Stimulated activated memory B cell treated with anti-CD40 and anti-IgM and Interleukin-4, amounts not matched to agents 10 μg/mL and 1 μg/mL and 100 μg/mL, for 72 hours (primary cell): ENCODE results near the gene BTG4.

Experiments
- ATAC-seq: fragments of 150-1000 bp; cut with Tn5 transposase; 2 replicates; pipeline ENCODE4 v1.10.0; 2021
- H3K27ac Mint-ChIP-seq: one replicate; pipeline ENCODE4 v1.8.0; 2022; ENCODE audit warnings: mild to moderate bottlenecking, mixed read lengths
- H3K27me3 Mint-ChIP-seq: one replicate; pipeline ENCODE4 v1.8.0; 2022; ENCODE audit warnings: mixed read lengths
- H3K36me3 Mint-ChIP-seq: one replicate; pipeline ENCODE4 v1.8.0; 2022; ENCODE audit warnings: mixed read lengths
- H3K4me1 Mint-ChIP-seq: one replicate; pipeline ENCODE4 v1.8.0; 2022; ENCODE audit warnings: mixed read lengths
- H3K4me3 Mint-ChIP-seq: one replicate; pipeline ENCODE4 v1.8.0; 2022; ENCODE audit warnings: mild to moderate bottlenecking, moderate library complexity, mixed read lengths
- H3K9me3 Mint-ChIP-seq: one replicate; pipeline ENCODE4 v1.8.0; 2022; ENCODE audit warnings: mixed read lengths

The BTG4 gene

GRCh38 chr11:111457731-111458368 lies 54.3 kb downstream of the BTG4 start:
- Mint-ChIP-seq H3K36me3 (no peaks in the 10 kb centered on the region), H3K27me3 (peaks cover 92% of the 10 kb centered on the region), H3K4me1 (no peaks in the 10 kb centered on the region), H3K9me3 (no peaks in the 10 kb centered on the region), H3K27ac (no peak overlapping the region), H3K4me3 (no peak overlapping the region)
- no peak for ATAC-seq

DNA sequence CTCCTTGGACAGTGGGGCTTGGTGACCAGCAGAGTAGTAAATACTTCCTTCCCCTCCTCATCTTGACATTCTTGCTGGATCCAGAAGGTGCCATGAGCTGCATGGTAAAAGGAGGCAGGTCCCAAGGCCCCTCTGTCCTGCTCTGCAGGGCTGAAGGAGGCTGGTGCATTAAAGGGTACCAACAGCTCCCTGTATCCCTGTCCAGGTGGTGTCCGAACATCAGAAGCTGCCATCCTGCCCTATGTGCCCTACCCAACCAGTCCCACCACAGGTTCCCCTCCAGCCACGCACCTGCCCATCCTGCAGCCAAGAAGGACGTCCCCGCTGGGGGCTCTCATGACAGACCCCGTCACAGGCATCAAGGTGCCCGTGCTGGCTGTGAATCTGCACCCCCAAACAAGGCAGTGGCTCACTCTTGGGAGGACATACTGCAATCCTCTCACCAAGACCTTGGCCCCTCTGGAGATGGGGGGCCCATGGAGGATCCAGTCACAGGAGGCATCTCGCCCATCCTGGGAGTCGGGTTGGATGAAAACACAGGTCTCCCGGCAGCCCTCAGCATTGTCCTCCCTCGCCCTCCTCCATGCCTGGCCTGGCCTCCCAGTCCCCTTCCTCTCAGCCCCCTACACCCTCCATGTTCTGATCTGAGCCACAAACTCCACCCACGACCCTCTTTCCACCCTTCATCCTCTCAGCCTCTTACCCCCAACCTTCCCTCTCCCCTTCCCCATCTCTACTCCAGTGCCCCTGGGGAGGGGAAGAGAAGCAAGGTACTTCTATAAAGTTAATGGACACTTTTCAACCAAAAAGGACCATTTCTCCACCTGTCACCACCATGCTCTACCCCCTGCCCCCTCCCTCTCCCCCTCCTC lies 55.1 kb downstream of the BTG4 start:
- Mint-ChIP-seq H3K4me3 (no peak overlapping the region), H3K4me1 (no peaks in the 10 kb centered on the region), H3K27ac (no peak overlapping the region), H3K9me3 (no peaks in the 10 kb centered on the region), H3K27me3 (peaks cover 91% of the 10 kb centered on the region), H3K36me3 (no peaks in the 10 kb centered on the region)
- ATAC-seq: no peak

DNA sequence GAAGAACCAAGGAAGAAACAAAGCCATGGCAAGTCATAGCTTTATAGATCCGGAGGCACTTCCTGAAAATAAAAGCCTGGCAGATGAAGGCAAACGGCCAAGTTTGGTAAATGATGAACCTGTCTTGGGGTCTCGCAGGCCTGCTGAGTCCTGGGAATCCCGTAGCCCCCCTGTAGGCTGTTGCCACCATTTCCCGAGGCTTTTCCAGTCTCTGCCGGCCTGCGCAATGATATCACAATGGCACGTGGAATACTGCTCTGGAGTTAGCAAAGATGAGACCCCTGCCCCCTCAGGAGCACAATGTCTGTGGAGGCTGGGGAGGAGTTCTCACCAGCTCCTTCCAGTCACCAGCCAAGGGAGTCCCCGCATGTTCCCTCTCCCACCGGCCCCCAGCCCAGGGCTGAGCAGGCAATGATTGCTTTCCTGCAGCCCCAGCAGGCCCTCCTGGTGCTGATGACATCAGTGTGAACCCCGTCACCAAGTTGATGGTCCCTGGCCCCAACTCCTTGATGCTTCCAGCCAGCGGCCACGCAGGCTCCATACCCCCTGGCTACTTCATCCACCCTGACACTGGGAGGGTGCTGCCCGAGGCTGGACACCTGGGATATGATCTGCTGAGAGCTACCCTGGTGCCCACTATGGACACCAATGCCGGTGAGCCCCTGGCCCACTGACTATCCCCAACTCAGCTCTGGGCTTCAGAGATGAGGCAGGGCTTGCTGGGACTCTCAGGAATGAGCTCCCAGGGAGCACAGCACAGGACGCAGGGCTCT lies 55.9 kb downstream of the BTG4 start:
- no peak for ATAC-seq
- H3K4me1 Mint-ChIP-seq: peaks cover 1% of the 10 kb centered on the region
- H3K27me3 Mint-ChIP-seq: peaks cover 88% of the 10 kb centered on the region
- H3K9me3 Mint-ChIP-seq: no peaks in the 10 kb centered on the region
- H3K4me3 Mint-ChIP-seq: no peak overlapping the region
- H3K27ac Mint-ChIP-seq: no peak overlapping the region
- H3K36me3 Mint-ChIP-seq: no peaks in the 10 kb centered on the region

DNA sequence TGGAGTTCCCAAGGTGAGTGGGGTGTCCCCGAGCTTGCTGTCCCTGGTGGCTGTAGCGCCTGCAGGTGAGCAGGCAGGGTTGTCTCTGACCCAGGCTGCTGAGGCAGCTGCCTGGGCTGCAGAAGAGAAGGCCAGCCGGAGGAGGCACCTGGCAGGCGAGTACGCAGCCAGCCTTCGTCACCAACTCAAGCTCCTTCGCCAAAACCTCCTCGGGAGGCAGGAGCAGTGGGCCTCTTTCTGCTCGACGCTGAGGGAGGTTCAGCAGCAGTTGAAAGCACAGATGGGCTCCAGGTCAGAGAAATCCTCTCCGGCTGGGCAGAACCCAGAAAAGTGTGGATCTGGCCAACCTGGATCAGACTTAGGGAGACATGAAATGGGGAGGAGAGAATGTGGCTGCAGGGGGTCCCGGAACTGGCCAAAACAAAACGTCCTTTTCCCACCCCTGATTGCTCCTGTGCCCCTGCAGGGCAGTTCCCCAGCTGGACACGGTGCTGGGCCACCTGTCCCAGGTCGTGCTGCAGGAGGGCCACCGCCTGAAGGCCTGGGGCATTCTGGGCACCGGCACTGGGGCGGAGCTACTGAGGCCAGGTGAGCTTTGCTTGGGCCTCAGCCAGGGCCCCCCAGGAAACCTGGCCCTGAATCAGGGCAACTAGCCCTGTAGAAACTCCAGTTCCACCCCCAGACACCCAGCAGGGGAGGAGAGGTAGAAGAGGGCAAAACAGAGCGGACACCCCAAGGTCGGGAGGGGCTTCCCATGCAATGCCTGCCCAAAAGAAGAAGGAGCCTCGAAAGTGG lies 56.7 kb downstream of the BTG4 start:
- H3K4me3 Mint-ChIP-seq: no peak overlapping the region
- H3K36me3 Mint-ChIP-seq: no peaks in the 10 kb centered on the region
- H3K27me3 Mint-ChIP-seq: peaks cover 80% of the 10 kb centered on the region
- ATAC-seq: peak; percentile 4
- H3K4me1 Mint-ChIP-seq: peaks cover 9% of the 10 kb centered on the region
- no peaks in the 10 kb centered on the region for H3K9me3 Mint-ChIP-seq
- no peak overlapping the region for H3K27ac Mint-ChIP-seq

DNA sequence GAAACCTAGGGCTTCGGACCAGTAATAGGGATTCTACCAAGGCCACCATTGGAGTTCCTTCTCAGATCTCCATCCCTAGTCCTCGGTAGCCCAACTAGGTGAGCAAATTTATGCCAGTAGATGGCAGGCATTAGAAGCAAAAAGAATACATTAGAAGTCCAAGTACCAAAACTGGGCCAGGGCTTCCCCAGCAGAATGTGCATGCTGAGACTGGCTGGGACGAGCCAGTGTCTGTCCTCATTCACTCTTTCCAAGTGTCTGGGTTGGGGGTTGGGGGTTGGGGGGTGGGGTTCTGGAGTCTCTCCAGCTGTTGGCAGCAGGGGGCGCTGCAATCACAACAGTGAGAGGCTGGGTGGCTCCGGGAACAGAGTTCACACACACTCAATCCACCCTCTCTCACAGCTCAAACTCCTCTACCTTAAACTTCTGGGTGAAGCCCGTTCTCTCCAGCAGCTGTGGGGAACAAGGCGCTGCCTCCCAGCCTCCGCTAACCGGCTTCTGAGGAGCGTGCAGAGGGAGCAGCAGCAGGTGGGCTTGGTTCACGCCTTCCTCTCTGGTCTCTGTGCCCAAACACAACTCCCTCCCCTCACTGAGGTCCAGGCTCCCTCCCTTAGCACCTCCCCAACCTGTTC lies 57.5 kb downstream of the BTG4 start:
- no peak for ATAC-seq
- peaks cover 74% of the 10 kb centered on the region for H3K27me3 Mint-ChIP-seq
- no peak overlapping the region for H3K27ac Mint-ChIP-seq
- H3K4me1 Mint-ChIP-seq: peaks cover 15% of the 10 kb centered on the region
- H3K4me3 Mint-ChIP-seq: no peak overlapping the region
- H3K36me3 Mint-ChIP-seq: no peaks in the 10 kb centered on the region
- H3K9me3 Mint-ChIP-seq: no peaks in the 10 kb centered on the region

DNA sequence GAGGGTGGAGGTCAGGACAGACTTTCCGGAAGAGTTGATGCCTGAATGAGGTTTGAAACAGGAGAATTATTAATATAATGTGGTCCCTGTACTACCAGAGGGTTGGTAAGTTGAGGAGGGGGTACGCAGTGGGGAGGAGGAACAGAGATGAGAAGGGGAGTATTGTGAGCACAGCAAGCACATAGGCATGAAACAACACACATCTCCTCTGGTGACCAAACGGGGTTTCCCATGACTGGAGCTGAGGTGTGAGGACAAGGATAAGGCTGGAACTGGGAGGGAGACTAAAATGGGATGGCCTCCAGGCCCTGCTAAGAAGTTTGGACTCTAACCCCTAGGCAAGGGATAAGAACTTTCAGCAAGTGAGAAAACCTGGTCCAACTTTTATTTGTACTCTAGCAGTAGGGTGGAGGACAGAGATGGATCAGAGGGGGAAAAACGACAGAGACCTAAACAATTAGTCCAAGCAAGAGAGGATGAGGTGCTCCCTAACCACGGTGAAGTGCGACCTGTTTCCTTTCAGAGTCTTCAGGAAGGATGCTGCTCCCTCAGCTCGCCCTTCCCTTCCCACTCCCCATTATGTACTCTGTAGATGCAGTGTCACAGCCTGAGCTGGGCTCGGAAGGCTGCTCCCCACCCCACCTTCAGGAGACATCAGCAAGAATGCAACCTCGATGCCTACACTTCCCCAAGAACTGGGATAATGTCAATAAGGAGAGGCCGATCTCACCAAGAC lies 59.2 kb downstream of the BTG4 start:
- peaks cover 57% of the 10 kb centered on the region for H3K27me3 Mint-ChIP-seq

DNA sequence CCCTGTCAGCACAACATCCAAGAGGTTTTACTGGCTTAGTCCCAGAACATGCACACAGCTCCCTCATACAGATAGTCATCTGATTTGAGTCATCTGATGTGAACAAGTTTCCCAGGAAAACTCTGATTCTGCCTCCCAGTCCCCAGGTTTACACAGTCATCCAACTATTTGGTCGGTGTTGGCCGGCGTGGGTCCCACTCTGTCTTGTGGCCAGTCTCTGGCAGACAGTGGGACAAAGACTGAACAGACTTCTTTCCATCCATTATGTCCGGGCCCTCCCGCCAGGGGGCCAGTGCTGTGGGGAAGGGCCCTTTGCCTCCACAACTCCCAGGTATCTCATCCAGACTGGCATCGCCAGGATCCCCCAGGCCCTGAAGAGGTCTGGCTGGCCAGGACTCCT lies 60.0 kb downstream of the BTG4 start:
- Mint-ChIP-seq H3K4me1 (peaks cover 16% of the 10 kb centered on the region), H3K4me3 (no peak overlapping the region), H3K27me3 (peaks cover 49% of the 10 kb centered on the region), H3K36me3 (no peaks in the 10 kb centered on the region), H3K9me3 (no peaks in the 10 kb centered on the region), H3K27ac (no peak overlapping the region)
- ATAC-seq: no peak

More for the DNA sequence above, 59.2 kb downstream of the BTG4 start:
- ATAC-seq: no peak
- Mint-ChIP-seq H3K4me1 (peaks cover 15% of the 10 kb centered on the region), H3K4me3 (no peak overlapping the region), H3K9me3 (no peaks in the 10 kb centered on the region), H3K36me3 (no peaks in the 10 kb centered on the region), H3K27ac (no peak overlapping the region)

GRCh38 chr11:111450480-111451320 lies 61.5 kb downstream of the BTG4 start:
- Mint-ChIP-seq H3K9me3 (no peaks in the 10 kb centered on the region), H3K4me3 (no peak overlapping the region), H3K4me1 (peaks cover 25% of the 10 kb centered on the region), H3K27me3 (peaks cover 35% of the 10 kb centered on the region), H3K36me3 (no peaks in the 10 kb centered on the region), H3K27ac (no peak overlapping the region)
- ATAC-seq: peak; percentile 82

DNA sequence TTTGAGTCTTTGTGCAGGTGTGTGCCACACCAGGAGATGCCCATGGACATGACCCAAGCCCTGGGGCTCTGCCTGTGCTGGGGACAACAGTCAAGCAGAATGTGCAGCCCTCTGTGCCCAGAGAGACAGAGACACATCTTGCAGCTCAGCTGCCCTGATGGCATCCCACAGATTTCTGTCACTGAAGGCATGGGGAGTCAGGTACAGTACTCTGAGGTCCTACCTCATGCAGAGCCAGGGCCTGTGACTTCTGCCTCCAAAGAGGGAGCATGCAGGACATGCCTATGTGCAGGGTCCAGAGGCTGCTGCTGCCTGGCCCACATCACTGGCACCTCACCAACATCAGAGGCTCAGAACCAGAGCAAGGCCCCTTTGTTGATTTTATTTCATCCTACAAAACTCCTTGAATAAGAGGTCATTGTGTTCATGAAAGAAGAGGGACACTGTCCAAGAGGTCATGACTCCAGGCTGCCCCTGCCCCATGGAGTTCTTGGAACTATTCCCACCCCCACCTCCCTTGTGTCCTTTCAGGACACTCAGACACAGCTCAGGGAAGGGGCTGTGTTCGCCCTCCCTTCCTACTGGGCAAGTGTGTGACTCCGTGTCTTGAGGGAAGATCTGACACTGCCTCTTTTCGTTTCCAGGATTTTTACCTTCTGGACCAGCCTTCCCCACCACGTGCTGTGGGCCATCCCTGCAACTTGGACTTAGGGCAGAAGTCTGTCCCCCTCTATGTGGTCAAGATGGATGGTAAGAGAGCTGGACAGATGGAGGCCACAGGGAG lies 62.3 kb downstream of the BTG4 start:
- ATAC-seq: no peak
- H3K4me3 Mint-ChIP-seq: no peak overlapping the region
- H3K4me1 Mint-ChIP-seq: peaks cover 25% of the 10 kb centered on the region
- no peaks in the 10 kb centered on the region for H3K9me3 Mint-ChIP-seq
- no peak overlapping the region for H3K27ac Mint-ChIP-seq
- no peaks in the 10 kb centered on the region for H3K36me3 Mint-ChIP-seq
- peaks cover 27% of the 10 kb centered on the region for H3K27me3 Mint-ChIP-seq

DNA sequence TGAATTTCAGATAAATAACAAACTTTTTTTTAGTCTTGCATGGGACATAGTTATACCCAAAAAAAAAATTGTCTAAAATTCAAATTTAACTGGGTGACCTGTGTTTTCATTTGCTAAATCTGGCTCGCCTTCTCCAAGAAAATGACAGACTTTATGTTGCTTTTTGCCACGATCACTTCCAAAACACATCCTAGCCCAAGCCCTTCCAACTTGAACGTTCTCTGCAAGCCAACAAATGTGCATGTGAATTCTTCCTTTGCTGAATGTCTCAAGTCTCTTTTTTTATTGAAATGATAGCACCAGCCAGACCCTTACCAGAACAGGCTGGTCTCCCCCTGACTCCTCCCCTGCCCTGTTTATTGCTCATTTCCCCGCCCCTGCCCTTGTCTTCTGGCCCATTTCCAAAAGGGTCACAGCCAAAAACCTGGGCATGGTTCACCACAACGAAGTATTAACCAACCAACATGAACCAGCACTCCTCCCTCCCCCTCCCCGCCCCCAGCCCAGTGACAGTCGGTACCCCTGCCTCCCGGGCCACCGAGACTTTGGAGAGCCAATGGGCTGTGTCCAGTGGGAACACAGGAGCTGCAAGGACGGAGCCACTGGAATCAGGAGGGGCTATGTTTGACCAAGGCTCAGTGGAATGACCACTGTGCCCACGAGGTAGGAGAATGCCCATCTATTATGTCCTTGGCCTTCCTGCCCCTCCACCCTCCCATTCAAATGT lies 63.2 kb downstream of the BTG4 start:
- no peaks in the 10 kb centered on the region for H3K9me3 Mint-ChIP-seq
- no peaks in the 10 kb centered on the region for H3K36me3 Mint-ChIP-seq
- H3K4me1 Mint-ChIP-seq: peaks cover 25% of the 10 kb centered on the region
- ATAC-seq: no peak
- no peak overlapping the region for H3K4me3 Mint-ChIP-seq
- peaks cover 18% of the 10 kb centered on the region for H3K27me3 Mint-ChIP-seq
- H3K27ac Mint-ChIP-seq: no peak overlapping the region

- Mint-ChIP-seq H3K4me1 (peaks cover 25% of the 10 kb centered on the region), H3K4me3 (no peak overlapping the region), H3K9me3 (no peaks in the 10 kb centered on the region), H3K27me3 (peaks cover 12% of the 10 kb centered on the region), H3K36me3 (no peaks in the 10 kb centered on the region), H3K27ac (no peak overlapping the region)
- ATAC-seq: no peak
These were observed 63.8 kb downstream of the BTG4 start for GRCh38 chr11:111448414-111448813.

GRCh38 chr11:111447931-111448330 lies 64.3 kb downstream of the BTG4 start:
- ATAC-seq: no peak
- Mint-ChIP-seq H3K27me3 (peaks cover 8% of the 10 kb centered on the region), H3K9me3 (no peaks in the 10 kb centered on the region), H3K4me1 (peaks cover 25% of the 10 kb centered on the region), H3K4me3 (no peak overlapping the region), H3K27ac (no peak overlapping the region), H3K36me3 (no peaks in the 10 kb centered on the region)
